Measurements from ENCODE around the gene THSD7B.
"Not testable (repeated sequence)": the region's sequence is repeated elsewhere in the genome, so short reads cannot be mapped to it uniquely, and the experiment has no call there.

THSD7B gene

DNA sequence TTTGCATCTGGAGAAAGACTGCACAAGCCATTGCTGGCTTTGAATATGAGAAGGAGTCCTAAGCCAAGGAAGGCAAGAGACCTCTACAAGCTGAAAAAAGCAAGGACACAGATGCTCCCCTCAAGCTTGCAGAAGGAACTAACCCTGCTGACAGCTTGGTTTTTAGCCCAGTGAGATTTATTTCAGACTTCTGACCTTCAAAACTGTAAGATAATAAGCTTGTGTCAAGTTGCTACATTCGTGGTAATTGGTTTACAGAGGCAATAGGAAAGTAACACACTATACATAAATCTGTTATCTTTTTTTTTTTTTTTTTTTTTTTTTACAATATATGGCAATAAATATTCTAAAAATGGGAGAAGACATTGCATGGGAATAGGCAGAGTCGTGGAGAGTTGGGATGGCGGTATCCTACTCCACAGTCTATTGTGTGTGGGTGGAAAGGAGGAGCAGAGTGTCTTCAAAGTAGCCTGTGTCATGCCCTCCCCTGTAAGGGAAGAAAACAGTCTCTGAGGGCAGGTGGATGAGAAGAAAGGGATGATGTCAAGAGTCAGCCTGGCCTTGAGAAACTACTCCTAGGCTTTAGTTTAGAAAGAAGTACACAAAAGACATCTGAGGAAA is 196.9 kb downstream of the THSD7B start:
- no peak for DNase-seq

DNA sequence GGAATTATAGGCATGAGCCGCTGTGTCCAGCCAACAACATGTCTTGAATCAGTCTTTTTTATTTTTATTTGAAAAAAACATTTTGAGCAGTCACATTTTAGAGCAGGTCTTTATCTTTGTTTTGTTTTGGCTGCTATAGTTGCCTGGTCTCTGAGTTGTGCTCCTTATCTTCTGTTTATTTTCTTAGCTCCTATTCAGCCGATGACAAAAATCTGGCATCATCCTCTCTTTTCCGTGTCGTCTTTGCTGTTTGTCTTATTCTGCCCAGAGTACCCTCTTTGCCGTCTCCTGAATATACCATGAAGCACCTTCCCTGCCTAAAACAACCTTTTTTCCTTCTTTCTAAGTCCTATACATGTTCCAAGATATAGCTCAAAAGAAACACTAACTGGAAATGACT is 201.1 kb downstream of the THSD7B start:
- no peak for DNase-seq

DNA sequence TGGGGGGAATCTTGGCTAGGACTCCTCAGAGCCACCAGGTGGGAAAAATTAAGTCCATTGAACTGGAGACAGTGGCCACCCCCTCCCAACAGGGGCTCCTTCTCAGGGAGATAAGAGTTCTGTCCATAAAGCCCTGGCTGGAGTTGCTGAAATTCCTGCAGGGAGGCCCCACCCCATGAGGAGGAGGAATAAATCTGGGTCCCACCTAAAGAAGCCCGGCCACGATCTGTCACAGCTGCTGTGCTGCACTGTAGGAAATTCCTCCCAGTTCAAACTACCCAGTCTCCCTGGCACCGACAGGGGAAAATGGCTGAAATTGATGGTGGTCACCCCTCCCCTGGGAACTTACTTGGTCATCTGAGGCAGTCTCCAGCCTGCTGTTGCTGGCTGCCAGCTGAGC is 215.0 kb downstream of the THSD7B start:
- DNase-seq: no peak

DNA sequence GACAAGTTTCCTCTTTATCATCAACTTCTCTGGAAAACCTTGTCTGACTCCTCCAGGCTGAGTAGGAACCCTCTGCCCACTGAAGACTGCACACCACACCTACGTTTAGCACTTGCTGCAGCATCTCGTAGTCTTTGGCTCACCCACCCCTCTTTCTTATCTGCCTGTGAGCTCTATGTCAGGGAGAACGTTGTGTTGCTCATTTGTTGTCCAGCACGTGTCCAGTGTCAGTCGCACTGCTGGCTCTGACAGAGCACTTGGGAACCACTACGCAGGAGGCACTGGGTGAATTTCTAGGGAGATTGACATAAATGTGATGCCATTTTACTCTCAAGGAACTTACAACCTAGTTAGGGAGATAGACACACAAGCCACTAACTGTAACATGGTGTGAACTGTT is 216.3 kb downstream of the THSD7B start:
- not testable (repeated sequence) for DNase-seq

DNA sequence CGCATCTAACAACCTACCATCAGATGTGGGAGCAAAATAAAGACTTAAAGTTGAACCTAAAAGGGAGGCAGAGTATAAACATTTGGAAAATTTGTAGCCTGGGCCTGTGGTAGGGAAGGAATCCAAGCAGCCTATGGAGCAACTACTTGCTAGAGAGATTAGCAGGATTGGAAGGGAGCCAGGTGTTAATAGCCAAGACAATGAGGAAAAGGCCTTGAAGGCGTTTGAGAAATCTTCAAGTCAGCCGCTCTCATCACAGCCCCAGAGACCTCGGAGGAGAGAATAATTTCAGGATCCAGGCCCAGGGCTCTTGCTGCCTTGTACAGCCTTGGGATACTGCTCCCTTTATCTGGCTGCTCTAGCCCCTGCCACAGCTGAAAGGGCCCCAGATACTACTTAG is 219.7 kb downstream of the THSD7B start:
- DNase-seq: no peak

DNA sequence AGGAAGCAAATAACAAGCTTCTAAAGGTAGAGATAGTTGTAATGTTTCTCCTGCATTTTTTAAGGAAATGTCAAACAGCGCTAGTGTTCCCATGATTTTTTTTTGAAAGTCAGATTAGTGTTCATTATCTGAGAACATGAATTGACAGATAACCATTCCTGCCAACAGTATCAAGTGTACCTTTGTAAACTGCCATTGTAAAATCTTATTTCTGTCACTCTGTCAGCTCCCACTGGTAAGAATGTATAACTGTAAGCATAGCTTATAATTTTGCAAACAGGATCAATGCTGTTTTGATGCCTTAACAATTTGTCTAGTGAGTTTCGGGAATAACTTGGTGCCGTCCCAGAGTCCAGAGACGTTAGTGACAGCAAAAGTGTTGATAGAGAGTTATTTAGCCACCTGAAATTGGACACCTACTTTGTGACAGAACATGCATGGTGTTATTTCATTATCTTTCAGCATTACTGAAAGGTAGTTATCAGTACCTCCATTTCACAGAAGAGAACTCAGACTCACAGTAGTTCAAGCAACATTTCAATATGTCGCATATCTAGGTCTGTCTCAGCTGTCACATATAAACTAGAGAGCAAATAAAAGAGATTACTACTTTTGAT is 221.4 kb downstream of the THSD7B start:
- DNase-seq: no peak

DNA sequence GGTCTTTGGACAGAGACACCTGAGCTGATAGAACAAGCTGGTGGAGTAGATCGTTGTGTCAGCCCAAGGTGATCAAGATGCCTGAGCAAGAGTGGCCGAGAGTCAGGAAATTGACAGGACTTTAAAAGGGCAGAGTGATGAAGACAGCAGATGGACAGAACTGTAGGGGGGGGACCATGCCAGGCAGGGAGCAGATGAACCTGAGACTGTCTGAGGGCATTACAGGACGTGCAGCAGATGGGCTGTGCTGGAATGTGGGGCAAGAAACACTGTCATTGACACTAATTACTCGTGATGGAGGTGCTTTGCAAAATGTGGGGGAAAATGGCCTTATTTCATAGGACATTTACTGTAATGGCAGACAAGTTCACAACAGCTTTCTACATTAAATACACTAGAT is 225.0 kb downstream of the THSD7B start:
- no peak for DNase-seq

DNA sequence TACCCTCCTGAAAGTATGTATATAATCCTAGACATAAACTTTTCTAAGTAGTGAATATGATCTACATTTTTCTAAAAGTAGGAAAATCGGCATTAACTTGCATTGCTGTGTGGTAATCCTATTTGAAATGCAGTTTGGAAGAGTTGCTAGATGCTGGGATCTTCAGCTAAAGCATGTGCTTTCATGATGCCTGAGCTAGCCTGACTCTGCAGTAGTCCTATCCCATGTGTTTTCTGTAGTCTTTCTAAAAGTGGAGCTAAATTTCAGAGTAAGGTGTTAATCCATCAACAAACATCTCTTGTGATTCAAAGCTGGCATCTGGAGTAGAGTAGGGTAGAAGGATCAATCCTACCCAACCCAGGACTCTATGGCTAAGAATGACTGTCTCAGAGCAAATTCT is 229.4 kb downstream of the THSD7B start:
- DNase-seq: no peak

DNA sequence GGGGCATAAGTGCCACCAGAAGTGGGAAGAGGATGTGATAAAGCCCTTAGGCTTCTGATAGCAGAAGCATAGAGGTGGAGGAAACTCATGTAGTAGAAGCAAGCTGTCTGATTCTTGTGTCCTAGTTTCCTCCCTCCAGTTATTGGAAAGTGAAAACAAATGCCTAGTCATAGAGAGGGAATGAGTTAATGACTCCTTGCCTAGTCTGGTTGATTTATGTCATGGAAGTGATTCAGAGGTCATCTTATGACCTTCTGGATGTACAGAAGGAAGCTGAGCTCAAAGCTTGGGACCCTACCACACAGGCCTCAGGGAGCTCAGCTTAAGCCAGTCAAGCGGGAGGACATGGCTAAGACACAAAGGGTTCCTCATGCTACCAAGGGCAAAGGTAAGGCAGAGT is 232.2 kb downstream of the THSD7B start:
- DNase-seq: no peak

DNA sequence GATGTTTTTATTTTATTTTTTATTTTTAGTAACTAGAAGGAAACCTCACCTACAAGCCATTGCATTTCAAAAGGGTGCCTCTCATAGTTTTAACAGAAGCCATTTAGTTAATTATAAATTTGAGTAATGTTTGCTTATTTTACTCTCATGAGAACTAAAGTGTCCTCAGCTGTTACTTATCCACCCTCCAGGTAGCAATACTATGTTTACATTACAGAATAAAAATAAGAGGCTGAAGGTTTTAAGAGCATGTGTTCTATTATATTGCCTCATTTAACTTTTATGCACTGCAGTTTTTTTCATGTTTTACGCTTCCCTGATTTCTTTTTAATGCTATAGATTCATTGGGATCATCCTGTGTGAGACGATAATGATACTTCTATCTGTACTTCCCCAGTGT is 235.5 kb downstream of the THSD7B start:
- no peak for DNase-seq

DNA sequence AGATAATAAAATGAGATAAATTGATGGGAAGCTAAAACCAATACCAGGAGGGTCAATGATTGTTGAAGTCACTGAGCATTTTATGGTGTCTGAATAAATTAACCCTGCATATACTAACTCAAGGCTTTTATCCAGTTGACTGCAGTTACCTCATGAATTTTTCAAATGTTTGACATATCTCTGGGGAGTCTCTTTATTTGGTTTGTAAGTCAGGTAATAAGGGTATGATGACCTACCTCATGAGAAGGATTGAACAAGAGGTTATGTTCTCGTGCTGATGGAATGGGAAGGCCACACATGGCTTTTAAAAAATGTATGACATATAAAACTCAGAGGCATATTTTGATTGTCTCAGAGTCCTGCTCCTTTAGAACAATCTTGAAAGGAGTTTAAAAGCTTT is 237.6 kb downstream of the THSD7B start:
- DNase-seq: no peak

DNA sequence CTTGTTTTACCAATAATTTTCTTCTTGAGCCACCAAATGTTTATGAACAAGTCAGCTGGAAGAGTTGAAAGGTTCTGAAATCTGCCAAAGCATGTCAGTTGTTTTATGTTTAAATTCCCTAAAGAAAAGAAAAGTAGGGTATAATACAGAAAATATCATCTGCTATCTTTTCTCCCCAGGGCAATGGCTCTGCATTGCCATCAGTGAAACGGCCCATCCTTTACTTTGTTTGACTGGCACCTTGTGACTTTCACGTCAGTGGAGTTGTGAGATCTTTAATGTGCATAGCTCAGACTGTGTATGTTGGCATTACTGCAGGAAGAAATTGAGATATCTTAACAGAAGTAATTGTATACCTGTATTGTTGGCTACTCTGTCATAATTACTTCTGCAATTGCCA is 239.9 kb downstream of the THSD7B start:
- DNase-seq: no peak

DNA sequence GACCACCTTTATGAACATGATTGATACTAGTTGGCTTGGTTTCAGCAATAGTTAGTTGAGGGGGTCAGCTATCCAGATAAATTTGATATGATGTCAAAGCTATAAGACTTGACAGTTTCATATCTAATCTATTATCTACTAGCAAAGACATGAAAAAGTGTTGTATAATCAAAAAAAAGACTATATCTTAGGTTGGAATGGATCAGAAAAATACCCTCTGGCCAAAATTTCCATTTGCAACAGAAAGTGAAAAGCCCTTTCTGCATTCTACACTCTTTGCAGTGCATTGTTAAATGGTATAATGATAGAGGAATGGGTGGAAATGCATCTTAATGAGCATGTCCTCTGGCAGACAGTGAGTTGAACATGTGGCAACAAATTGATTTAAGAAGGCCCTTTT is 242.6 kb downstream of the THSD7B start:
- DNase-seq: no peak

DNA sequence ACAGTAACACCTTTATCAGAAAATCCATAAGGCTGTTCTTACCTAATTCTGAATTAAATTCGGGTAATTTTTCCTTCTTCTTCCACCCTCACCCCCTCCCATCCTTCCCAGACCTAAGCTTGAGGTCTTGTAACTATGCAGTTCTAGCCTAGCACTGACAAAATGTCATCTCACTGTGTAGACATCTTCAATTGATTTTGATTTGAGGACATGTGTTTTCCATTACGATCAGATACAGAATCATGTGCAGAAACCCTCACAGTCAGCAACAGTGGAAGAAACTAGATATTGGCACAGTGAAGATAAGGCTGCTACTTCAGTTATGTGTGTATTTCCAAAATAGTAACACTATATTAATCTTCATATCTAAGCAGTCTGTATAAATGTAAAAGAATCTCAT is 244.6 kb downstream of the THSD7B start:
- DNase-seq: no peak

DNA sequence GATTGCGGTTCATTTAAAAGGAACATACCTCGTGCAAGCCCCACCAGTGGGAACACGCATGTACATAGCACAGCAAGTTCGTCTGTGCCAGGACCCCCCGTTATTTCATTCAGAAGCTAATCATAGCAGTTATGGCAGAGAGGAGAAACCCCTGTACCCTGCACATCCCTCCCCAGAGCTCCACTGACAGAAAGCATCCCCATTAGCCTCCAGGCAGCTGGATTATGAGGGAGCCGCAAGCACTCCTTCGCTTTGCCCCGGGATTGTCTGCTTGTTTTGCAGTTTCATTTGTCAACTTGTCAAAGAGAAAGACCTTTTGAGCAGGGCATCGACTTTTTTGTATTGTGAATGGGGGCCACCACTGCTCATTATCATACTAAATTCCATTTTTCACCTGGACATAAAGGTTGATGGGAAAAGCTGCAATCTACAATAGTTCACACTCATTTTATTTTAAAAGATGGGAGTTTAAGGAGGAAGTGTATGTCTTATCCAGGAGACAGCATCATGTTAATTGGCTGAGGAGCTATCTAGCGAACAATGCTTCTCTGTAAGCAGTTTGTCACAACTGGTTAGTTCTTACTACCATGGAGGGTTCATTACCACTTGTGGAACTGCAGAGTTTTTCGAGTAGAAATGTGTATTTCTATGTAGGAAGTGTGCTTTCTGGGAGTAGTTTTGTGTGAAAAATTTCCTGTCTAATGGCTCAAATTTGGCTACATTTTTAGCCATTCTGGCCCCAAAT is 255.3 kb downstream of the THSD7B start:
- no peak for DNase-seq

DNA sequence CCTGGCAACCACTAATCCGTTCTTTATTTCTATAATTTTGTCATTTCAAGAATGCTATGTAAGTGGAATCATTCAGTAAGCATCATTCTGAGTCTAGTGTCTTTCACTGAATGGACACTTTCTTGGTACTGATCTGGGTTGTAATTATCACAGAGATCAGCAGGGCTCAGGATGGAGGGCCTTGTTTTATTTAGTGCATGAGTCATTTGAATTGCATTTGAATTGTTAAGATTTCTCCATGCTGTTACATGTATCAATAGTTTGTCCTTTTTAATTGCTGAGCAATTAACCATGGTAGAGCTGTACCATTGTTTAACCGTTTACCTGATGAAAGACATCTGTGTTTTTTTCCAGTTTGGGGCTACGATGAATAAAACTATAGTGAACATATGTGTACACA is 256.4 kb downstream of the THSD7B start:
- DNase-seq: no peak

DNA sequence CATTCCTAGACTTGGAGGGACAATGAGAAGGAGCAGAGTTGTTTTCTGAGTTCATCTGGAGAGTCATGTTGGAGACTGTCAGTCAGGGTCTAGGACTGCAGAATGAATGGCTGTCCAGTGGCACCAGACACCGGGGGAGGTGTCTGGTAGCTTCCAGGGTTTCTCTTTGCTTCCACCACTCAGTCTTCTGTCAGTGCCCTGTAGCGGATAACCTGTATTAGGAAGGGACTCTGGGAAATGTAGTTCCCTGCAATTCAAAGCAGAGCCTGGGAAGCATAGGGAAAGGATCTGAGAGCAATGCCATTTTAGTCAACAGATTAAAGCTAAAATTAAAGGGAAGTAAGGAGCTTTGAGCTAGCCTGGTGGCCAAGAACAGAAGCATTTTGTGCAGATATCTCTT is 257.9 kb downstream of the THSD7B start:
- no peak for DNase-seq

DNA sequence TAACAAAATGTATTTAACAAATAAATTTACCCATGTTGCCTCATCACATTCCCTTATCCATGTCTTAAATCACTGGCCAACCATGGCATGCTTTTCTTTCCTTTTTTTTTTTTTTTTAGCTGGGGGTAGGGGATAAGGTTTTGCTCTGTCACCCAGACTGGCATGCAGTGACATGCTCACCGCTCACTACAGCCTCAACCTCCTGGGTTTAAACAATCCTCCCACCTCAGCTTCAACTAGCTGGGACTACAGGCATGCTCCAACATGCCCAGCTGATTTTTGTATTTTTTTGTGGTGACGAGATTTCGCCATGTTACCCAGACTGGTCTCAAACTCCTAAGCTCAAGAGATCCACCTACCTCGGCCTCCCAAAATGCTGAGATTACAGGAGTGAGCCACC is 266.4 kb downstream of the THSD7B start:
- DNase-seq: no peak

DNA sequence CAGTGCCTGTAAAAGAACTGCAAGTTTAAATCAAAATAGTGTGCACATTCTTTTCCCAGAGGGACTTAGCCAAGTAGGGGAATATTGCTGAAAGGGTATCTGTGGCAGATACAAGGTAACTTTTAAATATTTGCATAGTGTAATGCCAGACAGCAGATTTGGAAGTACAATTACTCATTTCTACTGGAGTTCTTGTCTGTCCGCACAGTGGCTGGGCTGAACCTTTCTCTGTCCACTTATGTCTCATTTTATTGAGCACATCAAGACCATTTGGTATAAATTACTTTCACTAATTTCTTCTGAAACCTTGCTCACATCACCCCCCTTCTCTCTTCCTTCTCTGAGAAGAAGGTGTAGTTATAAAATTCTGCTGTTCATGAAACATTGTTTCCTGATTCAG is 271.3 kb downstream of the THSD7B start:
- DNase-seq: no peak

DNA sequence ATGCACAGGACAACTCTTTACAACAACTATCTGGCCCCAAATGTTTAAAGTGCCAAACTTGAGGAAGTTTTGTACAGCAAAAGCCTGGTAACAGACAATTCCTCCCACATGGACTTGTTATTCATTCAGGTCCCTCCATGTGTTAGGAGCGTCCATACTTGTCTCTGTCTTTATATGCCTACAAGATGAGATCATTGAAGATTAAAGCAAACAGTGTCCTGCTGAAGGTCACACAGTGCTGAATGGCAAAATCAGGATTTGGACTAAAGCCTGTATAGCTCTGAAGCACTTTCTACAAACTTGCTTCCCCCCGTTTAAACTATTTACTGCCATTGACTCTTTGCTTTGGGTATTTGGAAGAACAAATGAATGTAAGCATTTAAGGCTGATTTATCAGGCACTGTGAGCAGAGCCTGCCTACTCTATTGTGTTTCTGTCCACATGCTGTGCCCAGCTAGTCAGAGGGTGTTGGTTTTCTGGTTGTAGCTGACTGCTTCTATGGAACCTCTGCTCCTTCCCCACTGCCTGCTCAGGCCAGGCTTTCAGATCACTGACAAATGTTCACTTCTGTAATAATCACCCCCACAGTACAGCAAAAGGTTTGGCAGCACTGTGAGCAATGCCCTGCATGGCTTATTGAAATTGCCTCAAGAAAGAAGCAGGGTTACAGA is 274.3 kb downstream of the THSD7B start:
- no peak for DNase-seq

DNA sequence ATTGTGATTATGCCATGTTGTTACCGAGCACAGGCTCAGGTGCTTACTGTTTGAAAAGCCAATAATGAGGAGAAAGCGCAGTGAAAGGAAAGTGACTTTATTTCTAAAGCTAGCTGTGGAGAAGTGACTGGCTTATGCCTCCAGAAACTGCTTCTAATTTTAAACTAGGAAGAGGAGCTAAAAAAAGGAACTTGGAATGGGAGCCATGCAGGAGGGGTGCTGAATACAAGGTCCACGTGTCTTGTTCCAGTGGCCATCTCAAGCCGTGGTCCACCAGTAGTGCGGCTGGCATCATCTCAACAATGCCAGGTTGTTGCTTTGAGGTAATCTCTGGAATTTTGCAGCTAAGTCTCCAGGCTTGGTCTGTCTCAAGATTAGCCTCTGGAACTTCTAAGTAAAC is 282.0 kb downstream of the THSD7B start:
- DNase-seq: no peak

DNA sequence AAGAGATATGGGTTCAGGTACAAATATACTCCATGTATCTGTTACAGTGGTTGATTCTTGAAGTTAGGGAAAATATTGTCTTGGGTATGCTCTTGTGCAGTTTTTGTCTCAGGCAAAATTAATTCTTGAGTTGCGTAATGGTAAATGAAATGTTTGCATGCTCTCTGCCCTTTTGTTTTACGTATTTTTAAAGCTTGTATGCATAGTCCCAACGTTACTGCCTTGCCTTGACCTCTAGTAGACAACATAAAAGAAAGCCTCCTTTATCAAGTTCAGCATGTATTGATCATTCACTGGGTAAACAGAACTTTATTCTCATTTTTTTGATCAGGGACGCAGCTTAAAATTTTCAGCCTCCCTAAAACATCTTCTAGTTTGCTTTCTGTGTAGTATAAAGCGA is 283.1 kb downstream of the THSD7B start:
- DNase-seq: no peak

DNA sequence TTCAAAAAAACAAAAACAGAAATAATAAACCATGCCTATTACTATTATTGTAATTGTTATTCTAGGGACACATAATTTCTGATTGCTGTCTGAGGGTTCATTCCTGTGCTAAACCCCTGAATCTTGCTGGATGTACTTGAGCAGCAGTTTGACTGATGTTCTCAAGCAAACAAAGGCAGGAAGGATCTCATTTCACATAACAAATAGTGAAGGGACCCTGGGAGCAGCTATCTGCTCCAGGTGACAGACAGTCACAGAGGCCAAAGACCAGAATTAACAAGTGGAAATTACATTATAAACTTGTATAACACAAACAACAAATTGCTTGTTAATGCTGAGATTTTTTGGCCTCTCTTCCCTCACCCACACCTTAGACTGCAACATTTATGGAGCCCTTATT is 284.2 kb downstream of the THSD7B start:
- DNase-seq: no peak

DNA sequence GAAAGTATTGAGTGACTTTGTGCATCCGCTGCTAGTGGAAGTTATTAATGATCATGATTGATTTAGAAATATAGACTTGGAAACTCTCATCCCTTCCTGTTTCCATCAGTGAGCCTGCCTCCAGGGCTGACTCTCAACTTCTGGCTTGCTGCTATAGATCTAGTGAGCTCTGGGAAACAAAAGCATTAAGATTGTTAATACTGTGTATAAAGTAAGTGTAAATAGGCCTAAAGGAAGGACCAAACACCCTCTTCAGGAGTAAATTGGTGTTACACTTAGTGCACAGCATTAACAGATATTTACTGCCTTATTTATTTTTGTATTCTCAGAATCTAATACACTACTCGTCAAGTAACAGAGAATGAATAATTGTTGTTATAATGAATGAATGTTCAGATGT is 285.6 kb downstream of the THSD7B start:
- no peak for DNase-seq
